Adrenal gland (tissue), 9 donors: ENCODE results near the gene SMIM45.
A peak's percentile ranks its signal among the peaks of the same experiment; 100 is the strongest.

Source experiments
- DNase-seq, 7 donors: peaks; one replicate each; pipeline ENCODE4 v3.0.0-alpha.2; 2019 to 2020
- H3K27ac ChIP-seq, 5 donors: fragments of 200-600 bp; sonication (generic) in 4 of 5; 1 replicate in 3 of 5; 2 replicates in 2 of 5; pipeline versions ENCODE4 v1.5.1 to v1.8.0; 2016 to 2020; ENCODE audit warnings: mild to moderate bottlenecking in 1 of 5
- H3K27me3 ChIP-seq: fragments of 200-600 bp; 2 replicates; pipeline ENCODE4 v1.8.0; 2021
- H3K36me3 ChIP-seq, 2 donors: fragments of 200-600 bp; replicated peaks in 1 of 2; 1 replicate in 1 of 2; 2 replicates in 1 of 2; pipeline versions ENCODE4 v1.5.1 to v1.8.0; 2018 to 2022
- H3K4me1 ChIP-seq, 2 donors: fragments of 200-600 bp; replicated peaks in 1 of 2; 1 replicate in 1 of 2; 2 replicates in 1 of 2; pipeline versions ENCODE4 v1.5.1 to v1.8.0; 2018 to 2021
- H3K4me3 ChIP-seq, 4 donors: fragments of 200-600 bp; sonication (generic) in 3 of 4; one replicate each; pipeline ENCODE4 v1.5.1; 2016 to 2018
- H3K9me3 ChIP-seq, 3 donors: fragments of 200-600 bp; sonication (generic) in 1 of 3; replicated peaks in 1 of 3; 1 replicate in 2 of 3; 2 replicates in 1 of 3; pipeline versions ENCODE4 v1.5.1 to v1.8.0; 2016 to 2021
- POLR2A ChIP-seq, 2 donors: fragments of 450-650 bp; IDR thresholded peaks; one replicate each; pipeline ENCODE4 v1.6.1; 2017; ENCODE audit warnings: antibody characterized with exemption in 2 of 2, mild to moderate bottlenecking in 2 of 2, moderate library complexity in 1 of 2
- WGBS, 4 donors: extraction: QIAGEN DNeasy Blood & Tissue Kit in 2 of 4; methylation state at CpG; one replicate each; pipeline versions ENCODE4 v1.1.5 to v1.1.7; 2013 to 2017; 5-methylcytosine and 5-hydroxymethylcytosine counted together
- intact Hi-C, 2 donors: fragments of 100-400 bp; cut with DNase I; formaldehyde crosslinking; loops; one replicate each; pipeline versions ENCODE4 v1.14.1 to v1.15.0; 2022 to 2023
- TF ChIP-seq, protein P1 (sequence below), 6 experiments: fragments of 450-650 bp in 4 of 6; fragments of 200-600 bp in 2 of 6; sonication (generic) in 1 of 6; IDR thresholded peaks; 1 replicate in 5 of 6; 2 replicates in 1 of 6; pipeline versions ENCODE4 v1.5.1 to v1.8.0; 2016 to 2021; ENCODE audit warnings: antibody characterized with exemption in 6 of 6, mild to moderate bottlenecking in 2 of 6, moderate library complexity in 1 of 6
- donor health status: healthy with polysubstance abuse.
- donor health status: Bipolar disorder and iron deficiency.
- donor health status: DM: yes; HTN: yes; CAD: no.
- donor health status: DM: no; HTN: no; CAD: no.
- donor health status: DM: no; HTN: no; CAD: no.

Gene SMIM45

DNA sequence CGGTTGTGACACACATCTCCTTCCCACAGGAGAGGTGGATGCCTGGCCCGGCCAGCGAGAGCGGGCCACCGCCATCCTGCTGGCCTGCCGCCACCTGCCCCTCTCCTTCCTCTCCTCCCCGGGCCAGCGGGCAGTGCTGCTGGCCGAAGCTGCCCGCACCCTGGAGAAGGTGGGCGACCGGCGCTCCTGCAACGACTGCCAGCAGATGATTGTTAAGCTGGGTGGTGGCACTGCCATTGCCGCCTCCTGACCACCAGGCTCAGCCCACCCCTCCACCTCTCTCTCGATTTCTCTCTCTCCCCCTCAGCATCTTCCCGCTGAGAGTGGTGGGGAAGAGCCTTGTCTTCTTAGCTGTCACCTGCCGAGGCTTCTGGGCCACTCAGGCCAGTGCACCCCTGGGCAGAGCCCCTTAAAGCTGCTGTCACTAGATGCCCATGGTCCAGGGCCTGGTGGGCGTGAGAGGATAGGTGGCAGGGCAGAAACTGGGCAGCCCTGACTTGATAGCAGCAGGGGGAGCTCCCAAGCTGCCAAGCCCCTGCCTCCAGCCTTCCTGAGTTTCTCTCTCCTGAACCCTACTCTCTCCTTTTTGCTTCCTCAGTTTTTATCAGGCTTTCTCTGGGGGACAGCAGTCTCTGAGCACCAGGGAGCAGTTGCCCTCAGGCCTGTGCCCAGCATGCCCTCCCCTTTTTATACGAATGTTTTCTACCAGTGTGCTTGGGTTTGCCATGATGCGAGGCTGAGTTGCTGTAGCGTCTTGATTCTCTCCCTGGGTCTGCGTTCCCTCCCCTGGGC lies 46.3 kb upstream of the SMIM45 start:
- WGBS, 4 donors = 84 to 89% (median 87%) methylated on average over 19 to 23 of the region's 23 CpGs
- TF ChIP-seq, protein P1, sequence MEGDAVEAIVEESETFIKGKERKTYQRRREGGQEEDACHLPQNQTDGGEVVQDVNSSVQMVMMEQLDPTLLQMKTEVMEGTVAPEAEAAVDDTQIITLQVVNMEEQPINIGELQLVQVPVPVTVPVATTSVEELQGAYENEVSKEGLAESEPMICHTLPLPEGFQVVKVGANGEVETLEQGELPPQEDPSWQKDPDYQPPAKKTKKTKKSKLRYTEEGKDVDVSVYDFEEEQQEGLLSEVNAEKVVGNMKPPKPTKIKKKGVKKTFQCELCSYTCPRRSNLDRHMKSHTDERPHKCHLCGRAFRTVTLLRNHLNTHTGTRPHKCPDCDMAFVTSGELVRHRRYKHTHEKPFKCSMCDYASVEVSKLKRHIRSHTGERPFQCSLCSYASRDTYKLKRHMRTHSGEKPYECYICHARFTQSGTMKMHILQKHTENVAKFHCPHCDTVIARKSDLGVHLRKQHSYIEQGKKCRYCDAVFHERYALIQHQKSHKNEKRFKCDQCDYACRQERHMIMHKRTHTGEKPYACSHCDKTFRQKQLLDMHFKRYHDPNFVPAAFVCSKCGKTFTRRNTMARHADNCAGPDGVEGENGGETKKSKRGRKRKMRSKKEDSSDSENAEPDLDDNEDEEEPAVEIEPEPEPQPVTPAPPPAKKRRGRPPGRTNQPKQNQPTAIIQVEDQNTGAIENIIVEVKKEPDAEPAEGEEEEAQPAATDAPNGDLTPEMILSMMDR (IDR thresholded peaks at IDR 0.05) = no peak
- no peak for TF ChIP-seq POLR2A (IDR thresholded peaks at IDR 0.05)
- Histone ChIP-seq H3K9me3 (no peaks in the 10 kb centered on the region), H3K36me3 (peaks cover 0 to 61% of the 10 kb centered on the region in 2 donors), H3K27me3 (no peaks in the 10 kb centered on the region), H3K27ac (peak overlapping the region in 1 of 5 donors; percentile 8), H3K4me3 (no peak overlapping the region), H3K4me1 (peaks cover 14 to 25% of the 10 kb centered on the region in 2 donors)
- intact Hi-C loops = no loop called here
- peak in 1 of 7 donors; percentile 6 for DNase-seq

DNA sequence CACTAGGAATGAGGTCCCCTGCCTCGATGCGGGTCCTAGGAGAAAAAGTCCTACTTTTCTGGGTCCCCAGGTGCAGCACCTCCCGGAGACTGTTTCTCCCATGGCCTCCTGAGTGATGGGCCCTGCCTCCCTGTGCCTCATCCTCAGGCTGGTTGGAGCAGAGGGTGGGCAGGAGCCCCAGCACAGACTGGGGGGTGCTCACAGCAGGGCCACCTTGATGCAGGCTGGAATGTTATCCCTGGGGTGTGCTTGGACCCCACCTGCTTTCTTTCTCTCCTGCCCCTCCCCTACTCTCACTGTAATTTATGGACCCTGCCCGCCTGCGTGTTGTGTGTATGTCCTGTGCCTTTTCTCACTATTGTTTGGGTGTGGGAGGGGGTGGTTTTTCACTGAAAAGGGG lies 45.1 kb upstream of the SMIM45 start:
- peak in 1 of 7 donors; percentile 6 for DNase-seq
- Histone ChIP-seq H3K27ac (no peak overlapping the region), H3K4me3 (no peak overlapping the region), H3K27me3 (no peaks in the 10 kb centered on the region), H3K36me3 (peaks cover 0 to 48% of the 10 kb centered on the region in 2 donors), H3K9me3 (no peaks in the 10 kb centered on the region), H3K4me1 (peaks cover 17 to 32% of the 10 kb centered on the region in 2 donors)
- WGBS, 4 donors = 75 to 95% (median 83%) methylated on average over 2 to 5 of the region's 5 CpGs
- TF ChIP-seq, protein P1 (IDR thresholded peaks at IDR 0.05) = no peak
- intact Hi-C loops = no loop called here

DNA sequence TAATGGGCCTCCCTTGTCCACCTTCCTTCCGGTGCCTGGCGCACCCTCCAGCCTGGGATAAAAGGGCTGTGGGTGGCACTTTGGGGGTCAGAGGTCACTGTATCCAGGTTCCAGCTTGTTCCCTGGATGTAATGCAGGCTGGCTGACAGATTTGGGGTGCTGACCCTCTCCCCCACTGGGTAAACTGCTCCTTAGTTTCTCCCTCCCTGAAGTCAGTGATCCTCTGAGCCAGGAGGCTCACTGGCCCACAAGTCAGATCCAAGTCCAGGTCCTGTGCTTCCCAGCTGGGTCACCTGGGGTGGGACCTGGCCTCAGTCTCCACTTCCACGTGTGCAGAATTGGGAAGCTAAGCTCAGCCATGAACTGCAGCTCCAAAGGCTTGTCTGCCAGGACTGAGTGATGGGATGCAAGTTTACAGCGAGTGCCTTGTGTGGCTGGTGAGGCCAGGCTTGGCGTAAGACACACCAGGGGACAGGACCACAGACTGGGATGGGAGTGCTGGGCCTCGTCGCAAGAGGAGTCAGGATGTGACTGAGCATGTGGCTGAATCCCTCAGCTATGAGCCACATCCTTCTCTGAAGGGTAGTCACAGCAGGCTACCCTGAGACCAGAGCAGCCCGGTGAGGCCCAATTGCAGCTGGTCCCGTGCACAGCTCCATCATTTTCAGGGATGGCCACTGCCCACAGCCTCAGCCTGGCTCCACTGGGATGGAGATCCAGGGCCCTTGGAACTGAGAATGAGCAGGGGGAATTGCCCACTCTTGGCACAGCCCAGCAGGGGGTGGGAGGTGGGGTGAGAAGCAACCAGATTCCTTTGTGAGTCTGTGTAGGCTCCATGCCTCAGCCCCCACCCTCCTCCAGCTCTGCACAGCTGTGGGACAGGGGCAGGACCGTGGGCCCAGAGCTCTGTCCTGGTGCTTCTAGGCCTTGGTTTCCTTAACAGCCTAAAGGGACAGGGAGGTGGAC lies 44.2 kb upstream of the SMIM45 start:
- TF ChIP-seq, protein P1 (IDR thresholded peaks at IDR 0.05) = no peak
- TF ChIP-seq POLR2A (IDR thresholded peaks at IDR 0.05) = no peak
- Histone ChIP-seq H3K27me3 (peaks cover 4% of the 10 kb centered on the region), H3K4me3 (no peak overlapping the region), H3K36me3 (peaks cover 0 to 39% of the 10 kb centered on the region in 2 donors), H3K27ac (peak overlapping the region in 4 of 5 donors; percentile 19 to 73 (median 56)), H3K4me1 (peaks cover 17 to 32% of the 10 kb centered on the region in 2 donors), H3K9me3 (no peaks in the 10 kb centered on the region)
- intact Hi-C loops = no loop called here
- DNase-seq = peak in 2 of 7 donors; percentile 12 to 38
- 74 to 90% (median 81%) methylated on average over 6 to 10 of the region's 10 CpGs for WGBS, 4 donors
